HAP-1 (cell line): ENCODE results near the gene PDE1A.

Experiments used
- DNase-seq, 2 experiments: peaks; one replicate each; pipeline ENCODE4 v3.0.0-alpha.2; 2016 to 2020; ENCODE audit warnings: low spot score in 2 of 2
- H3K27me3 ChIP-seq: fragments of 250-450 bp; sonication (Bioruptor Pico); 2 replicates; pipeline ENCODE4 v1.5.1; 2020; ENCODE audit warnings: low read depth, mild to moderate bottlenecking, moderate library complexity
- H3K36me3 ChIP-seq: fragments of 250-450 bp; sonication (Bioruptor Pico); replicated peaks from 2 replicates; pipeline ENCODE4 v1.5.1; 2020; ENCODE audit warnings: mild to moderate bottlenecking
- H3K4me1 ChIP-seq: fragments of 250-450 bp; sonication (Bioruptor Pico); 2 replicates; pipeline ENCODE4 v1.5.1; 2020; ENCODE audit warnings: mild to moderate bottlenecking
- H3K4me3 ChIP-seq: fragments of 250-450 bp; sonication (Bioruptor Pico); 2 replicates; pipeline ENCODE4 v1.5.1; 2020; ENCODE audit warnings: mild to moderate bottlenecking, moderate library complexity
- H3K9me3 ChIP-seq: fragments of 250-450 bp; sonication (Bioruptor Pico); 2 replicates; pipeline ENCODE4 v1.5.1; 2020; ENCODE audit warnings: mild to moderate bottlenecking, moderate library complexity
- in situ Hi-C: fragments of 300-500 bp; cut with MboI; formaldehyde crosslinking; loops from 3 replicates; pipeline ENCODE4 v1.14.3; 2020; ENCODE audit warnings: low sequenced_read_pairs, inconsistent platforms, mixed read lengths

PDE1A gene

DNA sequence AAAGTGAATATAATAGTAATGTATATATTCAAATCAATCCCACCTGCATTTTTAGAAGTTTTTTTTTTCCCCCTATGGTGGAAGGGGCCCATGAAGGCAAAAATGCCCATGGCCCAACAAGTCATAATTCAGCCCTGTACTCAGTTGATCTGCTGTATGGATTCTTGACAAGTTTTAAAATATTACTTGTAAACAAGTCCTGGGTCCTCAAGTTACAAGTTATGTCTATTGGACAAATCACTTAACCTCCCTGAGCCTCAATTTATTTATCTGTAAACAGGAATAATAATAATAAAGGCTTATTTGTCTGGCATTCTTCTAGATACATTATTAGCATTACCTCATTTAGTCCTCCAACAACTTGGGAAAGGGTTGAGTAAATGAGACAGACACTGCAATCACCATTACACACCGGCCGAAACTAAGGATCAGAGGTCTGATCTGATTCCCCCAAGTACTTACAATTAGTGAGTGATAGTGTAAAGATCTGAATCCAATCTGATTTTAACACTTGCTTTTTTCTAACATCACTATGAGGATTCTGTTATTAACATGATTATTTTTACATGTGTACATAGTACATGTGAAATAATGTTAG lies 66.1 kb downstream of the PDE1A start:
- Histone ChIP-seq H3K4me1 (no peaks in the 10 kb centered on the region), H3K4me3 (no peak overlapping the region), H3K36me3 (no peaks in the 10 kb centered on the region), H3K27me3 (0 out of 2 replicates have a peak, but pooled peaks cover 3% of the 10 kb centered on the region), H3K9me3 (no peaks in the 10 kb centered on the region)
- DNase-seq = no peak
- in situ Hi-C loops = no loop called here

DNA sequence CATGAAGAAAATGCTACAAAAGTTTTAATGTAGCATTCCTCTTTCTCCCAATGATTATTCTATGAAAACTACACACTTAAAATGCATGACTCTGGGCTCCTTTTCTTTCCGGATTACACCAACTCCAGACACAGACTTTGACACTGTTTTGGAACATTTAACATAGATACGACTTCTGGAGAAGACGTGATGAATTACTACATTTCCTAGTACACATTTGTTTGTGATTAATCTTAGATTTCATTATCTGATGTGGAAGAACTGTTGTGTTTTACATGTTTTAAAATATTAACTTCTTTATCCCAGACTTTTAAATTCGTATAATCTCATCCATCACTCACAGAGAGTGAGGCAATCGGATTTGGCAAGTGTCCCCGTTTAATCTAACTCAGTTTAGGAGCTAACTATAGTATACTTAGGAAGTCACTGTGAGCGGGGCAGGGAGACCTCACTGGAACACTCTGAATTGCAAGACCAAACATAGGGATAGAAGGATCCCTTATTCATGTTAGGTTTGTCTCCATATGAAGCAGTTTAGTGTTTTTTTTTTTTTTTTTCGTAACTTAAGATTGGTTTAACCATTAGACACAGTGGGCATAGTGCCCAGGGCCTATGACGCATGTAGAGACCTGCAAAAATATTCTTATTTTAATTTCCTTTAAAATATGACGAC lies 66.7 kb downstream of the PDE1A start:
- H3K27me3 ChIP-seq = 0 out of 2 replicates have a peak, but pooled peaks cover 3% of the 10 kb centered on the region
- no peak for DNase-seq
- H3K4me1 ChIP-seq = no peaks in the 10 kb centered on the region
- H3K9me3 ChIP-seq = no peaks in the 10 kb centered on the region
- in situ Hi-C loops = no loop called here
- no peak overlapping the region for H3K4me3 ChIP-seq
- H3K36me3 ChIP-seq = no peaks in the 10 kb centered on the region

- no peaks in the 10 kb centered on the region for H3K9me3 ChIP-seq
- H3K27me3 ChIP-seq = 0 out of 2 replicates have a peak, but pooled peaks cover 3% of the 10 kb centered on the region
- in situ Hi-C loops = no loop called here
- H3K36me3 ChIP-seq = no peaks in the 10 kb centered on the region
- no peak for DNase-seq
- H3K4me3 ChIP-seq = no peak overlapping the region
- H3K4me1 ChIP-seq = no peaks in the 10 kb centered on the region
Observed at GRCh38 chr2:182359027-182359989, 67.5 kb downstream of the PDE1A start.

DNA sequence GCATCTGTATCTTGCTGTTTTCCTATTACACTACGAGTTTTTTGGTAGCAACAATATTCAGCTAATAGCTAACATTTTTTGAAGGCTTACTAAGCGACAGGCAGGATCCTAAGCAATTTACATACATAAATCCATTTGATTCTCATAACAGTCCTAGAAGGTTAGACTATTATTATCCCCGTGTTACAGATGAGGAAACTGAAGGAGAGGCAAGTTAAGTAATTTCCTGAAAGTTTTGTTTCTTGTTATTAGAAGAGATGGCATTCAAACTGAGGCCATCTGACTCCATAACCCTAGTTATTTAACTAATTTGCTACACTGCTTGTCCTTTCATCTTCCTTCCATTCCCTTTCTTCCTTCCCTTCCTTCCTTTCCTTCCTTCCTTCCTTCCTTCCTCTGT lies 68.2 kb downstream of the PDE1A start:
- in situ Hi-C loops = no loop called here
- no peak for DNase-seq

GRCh38 chr2:182355815-182356214 lies 71.0 kb downstream of the PDE1A start:
- Histone ChIP-seq H3K27me3 (0 out of 2 replicates have a peak, but pooled peaks cover 3% of the 10 kb centered on the region), H3K36me3 (no peaks in the 10 kb centered on the region), H3K4me1 (no peaks in the 10 kb centered on the region), H3K4me3 (no peak overlapping the region), H3K9me3 (no peaks in the 10 kb centered on the region)
- no peak for DNase-seq
- in situ Hi-C loops = no loop called here

More for the DNA sequence above, 68.2 kb downstream of the PDE1A start:
- Histone ChIP-seq H3K4me3 (no peak overlapping the region), H3K27me3 (0 out of 2 replicates have a peak, but pooled peaks cover 3% of the 10 kb centered on the region), H3K4me1 (no peaks in the 10 kb centered on the region), H3K36me3 (no peaks in the 10 kb centered on the region), H3K9me3 (no peaks in the 10 kb centered on the region)

DNA sequence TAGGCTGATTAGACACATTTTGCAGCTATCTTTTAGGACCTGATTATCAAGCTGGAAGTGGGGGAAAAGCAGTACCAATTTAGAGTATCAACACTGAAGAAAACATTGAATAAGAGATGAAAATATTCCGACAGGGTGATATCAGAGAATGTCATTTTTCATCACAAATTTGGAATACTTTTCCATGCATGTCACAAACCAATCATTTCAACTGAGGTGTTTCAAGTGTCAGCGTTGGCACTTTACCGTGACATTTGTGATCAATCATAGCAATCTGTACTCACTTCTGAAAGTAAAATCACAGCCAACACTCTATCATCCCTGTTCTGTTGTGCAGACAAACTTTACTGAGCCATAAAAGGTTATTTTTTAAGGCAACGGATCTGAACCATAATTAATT lies 75.4 kb downstream of the PDE1A start:
- no peak for DNase-seq
- in situ Hi-C loops = no loop called here
- no peak overlapping the region for H3K4me3 ChIP-seq
- no peaks in the 10 kb centered on the region for H3K9me3 ChIP-seq
- peaks cover 11% of the 10 kb centered on the region for H3K27me3 ChIP-seq
- H3K36me3 ChIP-seq = no peaks in the 10 kb centered on the region
- 0 out of 2 replicates have a peak, but pooled peaks cover 3% of the 10 kb centered on the region for H3K4me1 ChIP-seq

- Histone ChIP-seq H3K4me1 (0 out of 2 replicates have a peak, but pooled peaks cover 3% of the 10 kb centered on the region), H3K36me3 (no peaks in the 10 kb centered on the region), H3K27me3 (peaks cover 11% of the 10 kb centered on the region), H3K4me3 (no peak overlapping the region), H3K9me3 (no peaks in the 10 kb centered on the region)
- no peak for DNase-seq
- in situ Hi-C loops = no loop called here
Observed at GRCh38 chr2:182349268-182349667, 77.6 kb downstream of the PDE1A start.

DNA sequence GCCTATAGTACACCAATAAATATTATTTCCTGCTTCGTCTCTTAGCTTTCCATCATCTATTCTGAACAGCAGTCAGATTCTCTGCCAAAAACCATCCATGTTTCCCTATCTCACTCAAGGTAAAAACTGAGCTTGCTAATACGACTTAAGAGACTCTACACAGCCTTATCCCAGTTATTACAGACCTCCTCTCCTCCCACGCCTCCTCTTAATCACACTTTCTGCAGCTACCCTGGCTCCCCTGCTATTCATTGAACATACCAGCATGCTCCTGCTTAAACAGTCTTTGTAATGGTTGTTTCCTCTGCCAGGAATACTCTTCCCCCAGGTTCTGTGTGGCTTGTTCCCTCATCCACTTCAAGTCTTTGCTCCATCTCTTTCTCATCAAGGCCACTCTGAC lies 81.5 kb downstream of the PDE1A start:
- Histone ChIP-seq H3K36me3 (no peaks in the 10 kb centered on the region), H3K4me3 (no peak overlapping the region), H3K9me3 (no peaks in the 10 kb centered on the region), H3K4me1 (0 out of 2 replicates have a peak, but pooled peaks cover 3% of the 10 kb centered on the region), H3K27me3 (peaks cover 12% of the 10 kb centered on the region)
- no peak for DNase-seq
- in situ Hi-C loops = no loop called here

GRCh38 chr2:182330451-182331305 lies 96.2 kb downstream of the PDE1A start:
- Histone ChIP-seq H3K27me3 (no peaks in the 10 kb centered on the region; the same call in 1 of the 2 replicates), H3K9me3 (no peaks in the 10 kb centered on the region), H3K36me3 (no peaks in the 10 kb centered on the region), H3K4me3 (no peak overlapping the region), H3K4me1 (no peaks in the 10 kb centered on the region)
- in situ Hi-C loops = no loop called here
- DNase-seq = no peak

DNA sequence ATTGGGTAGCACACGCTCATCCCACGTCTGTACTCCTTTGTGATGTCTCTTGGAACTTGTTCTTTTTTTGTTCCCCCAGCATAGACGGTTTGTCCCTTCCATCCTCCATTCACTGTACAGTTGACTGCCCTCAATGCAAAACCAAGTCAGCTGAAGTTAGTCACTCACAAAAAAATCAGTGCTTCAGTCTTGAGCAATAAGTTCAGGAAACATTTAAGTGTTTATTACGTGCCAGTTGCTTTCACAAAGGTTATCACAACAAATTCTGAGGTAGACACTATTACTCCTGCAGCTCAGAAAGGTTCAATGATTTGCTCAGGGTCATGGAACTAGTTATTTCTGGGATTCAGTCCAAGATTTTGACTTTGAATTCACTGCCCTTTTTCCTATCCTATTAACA lies 102.2 kb downstream of the PDE1A start:
- Histone ChIP-seq H3K9me3 (no peaks in the 10 kb centered on the region), H3K4me1 (no peaks in the 10 kb centered on the region), H3K27me3 (no peaks in the 10 kb centered on the region; the same call in 1 of the 2 replicates), H3K36me3 (no peaks in the 10 kb centered on the region), H3K4me3 (no peak overlapping the region)
- DNase-seq = no peak
- in situ Hi-C loops = no loop called here

DNA sequence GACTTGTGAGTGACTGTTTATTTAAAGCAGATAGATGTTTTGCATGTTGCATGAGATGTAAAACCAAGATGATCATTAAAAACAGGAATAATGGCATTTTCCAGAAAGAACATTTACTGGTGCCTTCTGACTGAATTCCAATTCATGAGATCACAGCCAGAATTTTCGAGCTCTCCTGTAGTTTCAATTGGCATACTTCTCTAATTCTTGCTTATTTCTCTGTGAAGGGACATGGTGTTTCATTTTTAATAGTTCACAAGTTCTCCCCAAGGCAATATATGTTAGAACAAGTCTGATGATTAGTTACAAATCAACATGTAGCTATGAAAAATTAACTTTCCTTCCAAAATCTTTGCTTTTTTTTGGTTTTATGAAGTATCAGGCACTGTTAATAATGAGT lies 105.7 kb downstream of the PDE1A start:
- Histone ChIP-seq H3K4me3 (no peak overlapping the region), H3K27me3 (peaks cover 3% of the 10 kb centered on the region; the same call in 1 of the 2 replicates), H3K9me3 (no peaks in the 10 kb centered on the region), H3K4me1 (no peaks in the 10 kb centered on the region), H3K36me3 (no peaks in the 10 kb centered on the region)
- in situ Hi-C loops = no loop called here
- no peak for DNase-seq

DNA sequence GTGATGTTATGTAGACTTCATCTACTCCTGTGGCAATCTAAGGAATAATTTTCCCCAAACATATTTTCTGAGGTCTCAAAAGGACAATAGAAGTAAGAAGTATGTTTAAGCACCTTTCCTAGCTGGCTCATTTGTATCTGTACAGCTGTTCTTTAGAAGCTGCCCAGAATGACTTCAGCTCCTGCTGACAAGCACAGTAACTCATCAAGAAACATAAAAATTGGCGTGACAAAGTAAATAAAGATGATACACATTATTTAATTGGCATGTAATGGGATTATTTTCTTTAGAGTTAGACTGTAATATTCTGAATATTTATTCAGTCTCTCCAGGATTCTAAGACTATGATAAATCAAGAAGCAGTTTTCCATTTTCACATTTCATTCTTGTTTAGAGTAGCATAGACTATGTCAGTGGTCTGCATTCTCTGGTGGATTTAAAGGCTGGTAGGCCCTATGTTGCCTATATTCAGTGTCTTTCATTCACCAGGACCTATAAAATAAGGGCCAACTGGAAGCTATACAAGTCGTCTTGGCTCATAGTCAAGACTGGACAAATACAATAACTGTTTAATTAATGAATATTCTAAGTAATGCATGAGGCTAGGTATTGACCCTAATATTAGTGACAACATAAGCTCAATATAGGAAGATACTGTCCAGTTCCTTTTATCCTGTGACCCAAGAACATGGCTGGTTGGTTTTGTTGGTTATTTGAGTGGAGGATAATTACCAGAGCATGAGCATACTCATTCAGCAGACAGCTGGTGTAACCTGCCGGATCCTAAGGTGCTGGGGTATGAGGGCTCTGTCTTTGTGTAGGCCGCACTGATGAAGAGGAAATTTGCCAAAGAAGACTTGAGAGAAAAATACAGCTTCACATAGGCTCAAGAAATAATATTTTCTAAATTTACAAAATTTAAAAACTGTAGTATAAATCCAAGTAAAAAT lies 107.0 kb downstream of the PDE1A start:
- in situ Hi-C loops = no loop called here
- Histone ChIP-seq H3K4me3 (no peak overlapping the region), H3K9me3 (no peaks in the 10 kb centered on the region), H3K4me1 (no peaks in the 10 kb centered on the region), H3K36me3 (no peaks in the 10 kb centered on the region), H3K27me3 (peaks cover 3% of the 10 kb centered on the region; the same call in 1 of the 2 replicates)
- no peak for DNase-seq
